ENCODE results near the gene UVSSA. TPM values are rescaled to one million over a fixed set of nuclear protein-coding genes. Genes with fewer than 3 reads are reported as not detected.

The UVSSA gene
- polyA plus RNA-seq, 12 donors = 4.9 to 21.4 (median 9.3) TPM; not detected in 1

DNA sequence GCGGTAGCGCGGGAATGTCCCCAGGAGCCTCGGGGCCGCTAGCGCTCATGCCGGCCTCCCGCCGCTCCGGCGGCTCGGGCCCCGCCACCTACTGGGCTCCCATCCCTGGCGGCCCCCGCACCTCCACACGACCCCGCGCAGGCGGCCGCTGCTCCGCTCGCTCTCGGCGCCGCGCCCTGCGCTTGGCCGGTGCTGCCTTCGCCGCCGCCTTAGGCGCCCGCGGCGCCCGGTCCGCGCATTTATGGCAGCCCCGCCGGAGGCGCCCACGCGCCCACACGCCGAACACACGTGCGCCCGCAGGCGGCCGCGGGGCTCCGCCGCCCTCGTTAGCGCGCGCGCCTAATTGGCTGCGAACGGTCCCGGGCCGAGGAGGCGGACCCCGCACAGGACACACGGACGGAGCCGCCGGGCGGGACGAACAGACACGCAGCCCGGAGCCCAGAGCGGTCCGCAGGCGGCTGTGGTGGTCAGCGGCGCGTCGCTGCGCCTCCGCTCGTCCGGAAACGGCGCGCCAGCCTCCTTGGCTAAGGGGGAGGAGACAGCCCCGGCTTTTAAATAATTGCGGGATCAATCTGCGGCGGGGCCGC is 59.5 kb downstream of the UVSSA start, which contains the start of gene NKX1-1:
TSS of gene NKX1-1 (minus strand) at position 49 of the 587 bp plus-strand sequence. CDS start at position 49, 0 bp downstream.
- no peak for DNase-seq

DNA sequence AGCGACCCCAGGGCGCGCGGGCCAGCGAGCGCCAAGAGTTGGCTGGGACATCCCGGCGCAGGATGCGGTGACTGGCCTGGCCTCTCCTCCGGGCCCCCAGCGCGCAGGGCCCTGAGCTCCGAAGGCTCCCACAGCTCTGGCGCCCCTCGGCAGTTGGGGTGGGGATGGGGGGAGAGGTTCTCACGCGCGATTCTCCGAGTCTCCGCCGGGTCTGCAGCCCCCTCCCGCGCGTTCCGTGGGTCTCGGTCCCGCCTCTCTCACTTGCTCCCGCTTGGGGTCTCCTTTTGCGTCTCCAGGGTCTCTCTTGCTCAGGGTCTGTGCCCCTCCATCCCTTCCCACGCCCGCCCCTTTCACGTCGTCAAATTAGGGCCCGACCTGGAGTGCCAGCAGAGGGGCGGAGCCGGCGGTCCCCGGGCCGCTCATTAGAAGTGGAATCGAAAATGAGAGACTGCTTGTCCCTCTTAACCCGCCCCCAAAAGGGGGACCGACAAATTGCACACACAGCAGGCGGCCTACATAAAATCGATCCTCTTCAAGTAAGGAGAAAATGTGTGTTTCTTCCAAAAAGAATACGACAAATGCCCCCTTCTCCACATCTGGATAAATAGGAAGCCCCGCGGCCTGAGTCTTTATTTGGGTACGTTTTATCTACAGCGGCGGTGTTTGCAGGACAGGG is 60.1 kb downstream of the UVSSA start:
- DNase-seq = no peak

DNA sequence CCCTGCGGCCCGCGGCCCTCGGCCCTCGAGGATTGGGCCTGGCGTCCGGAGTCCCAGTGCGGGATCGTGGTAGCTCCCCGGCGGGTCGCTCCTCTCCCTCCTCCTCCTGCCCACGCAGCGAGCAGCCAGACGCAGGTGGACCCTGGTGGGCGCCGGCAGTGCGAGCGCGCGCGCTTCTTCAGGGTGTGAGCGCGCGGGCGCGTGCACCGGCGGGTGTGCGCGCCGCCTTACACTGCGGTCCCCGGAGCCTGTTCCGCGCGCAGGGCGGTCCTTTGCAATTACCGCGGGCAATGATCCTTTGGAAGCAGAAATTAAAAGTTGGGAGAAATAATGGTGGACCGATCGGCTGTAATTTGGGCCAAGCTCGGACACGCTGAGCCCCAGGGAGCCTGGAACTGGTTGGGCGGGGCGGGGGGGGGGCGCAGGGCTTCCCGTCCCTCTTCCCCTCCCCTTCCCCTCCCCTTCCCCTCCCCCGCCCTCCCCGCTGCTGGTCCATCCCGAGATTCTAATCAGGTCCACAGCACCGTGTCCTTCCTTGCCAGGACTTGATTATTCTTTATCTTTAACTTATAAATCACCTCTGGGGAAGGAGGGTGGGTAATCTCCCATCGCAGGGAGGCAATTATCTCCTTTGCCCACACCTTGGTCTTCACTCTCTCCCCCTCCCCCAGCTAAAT is 60.8 kb downstream of the UVSSA start:
- no peak for DNase-seq

DNA sequence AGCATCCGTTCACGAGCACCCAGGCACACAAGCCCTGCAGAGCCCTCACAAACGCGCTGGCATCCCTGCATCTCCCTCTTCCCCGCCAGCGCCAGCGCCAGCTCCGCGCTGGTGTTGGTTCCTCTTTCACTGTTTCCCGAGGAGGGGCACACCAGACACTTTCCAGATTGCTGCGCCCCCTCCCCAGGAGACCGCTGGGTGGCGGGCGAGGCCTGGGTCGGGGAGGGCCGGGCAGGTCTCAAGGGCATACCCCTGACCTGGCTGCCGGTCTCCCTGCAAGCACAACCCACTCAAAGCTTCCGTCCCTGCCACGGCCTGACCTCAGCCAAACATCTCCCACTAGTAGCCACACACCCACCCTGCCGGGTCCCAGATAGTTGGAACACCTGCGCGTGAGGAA is 61.4 kb downstream of the UVSSA start:
- no peak for DNase-seq

DNA sequence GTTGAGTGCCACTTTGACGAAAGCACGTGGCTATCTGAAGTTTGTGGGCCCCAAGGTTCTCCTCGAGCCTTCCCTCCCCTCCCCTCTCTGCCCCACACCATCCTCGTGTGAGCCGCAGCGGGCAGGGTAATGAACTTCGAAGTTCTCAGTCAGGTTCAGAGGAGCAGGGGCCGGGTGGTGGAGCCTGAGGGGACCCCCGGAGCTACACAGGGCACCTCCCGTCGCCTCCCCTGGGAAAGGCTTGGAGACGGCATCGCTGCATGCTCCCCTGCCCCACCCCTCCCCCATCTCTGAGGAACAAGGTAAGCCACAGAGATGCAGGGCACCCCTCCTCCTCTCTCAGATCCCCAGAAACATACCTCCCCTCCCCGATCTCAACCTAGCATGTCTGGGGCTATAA is 62.1 kb downstream of the UVSSA start:
- DNase-seq = no peak

DNA sequence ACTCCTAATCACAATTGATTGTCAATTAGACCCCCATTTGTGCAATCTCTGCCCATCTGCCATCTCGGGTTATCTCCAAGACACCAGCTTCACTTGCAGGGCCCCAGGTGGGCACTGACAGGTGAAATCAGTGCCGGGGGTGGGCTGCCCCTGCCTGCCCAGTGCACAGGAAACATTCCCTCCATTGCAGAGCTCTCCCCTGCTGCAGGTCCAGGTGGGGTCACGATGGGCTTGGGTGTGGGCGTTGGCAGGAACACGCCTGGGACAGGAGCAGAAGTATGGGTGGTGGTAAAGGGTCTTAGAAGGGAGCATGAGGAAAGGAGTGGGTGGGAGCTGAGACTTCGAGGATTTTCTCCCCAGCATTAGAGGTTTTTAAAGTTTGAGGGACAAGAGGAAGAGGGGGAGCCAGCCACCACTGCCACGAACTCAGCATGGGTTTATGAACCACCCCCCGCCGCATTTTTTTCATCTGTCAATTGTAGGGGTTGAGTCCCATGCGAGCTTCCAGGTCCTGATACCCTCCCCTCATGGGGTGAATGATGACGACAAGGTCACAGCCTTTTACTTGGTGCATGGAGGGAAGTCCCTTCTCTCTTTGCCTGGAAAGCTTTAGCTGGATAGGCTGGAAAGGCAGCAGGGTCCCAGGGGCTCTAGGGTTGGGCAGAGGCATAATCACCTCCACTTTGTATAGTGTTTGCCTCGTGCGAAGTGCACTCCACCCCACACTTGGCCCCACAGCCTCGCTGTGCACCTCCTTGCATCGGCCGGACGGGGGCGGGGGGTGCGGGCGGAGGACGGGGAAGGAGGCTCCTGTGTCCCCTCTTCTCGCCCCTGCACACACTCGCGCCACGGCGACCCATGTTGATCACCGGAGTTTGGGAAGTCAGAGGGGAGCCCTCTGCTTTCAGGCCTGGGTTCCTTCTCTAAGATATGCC is 62.8 kb downstream of the UVSSA start:
- DNase-seq = no peak

DNA sequence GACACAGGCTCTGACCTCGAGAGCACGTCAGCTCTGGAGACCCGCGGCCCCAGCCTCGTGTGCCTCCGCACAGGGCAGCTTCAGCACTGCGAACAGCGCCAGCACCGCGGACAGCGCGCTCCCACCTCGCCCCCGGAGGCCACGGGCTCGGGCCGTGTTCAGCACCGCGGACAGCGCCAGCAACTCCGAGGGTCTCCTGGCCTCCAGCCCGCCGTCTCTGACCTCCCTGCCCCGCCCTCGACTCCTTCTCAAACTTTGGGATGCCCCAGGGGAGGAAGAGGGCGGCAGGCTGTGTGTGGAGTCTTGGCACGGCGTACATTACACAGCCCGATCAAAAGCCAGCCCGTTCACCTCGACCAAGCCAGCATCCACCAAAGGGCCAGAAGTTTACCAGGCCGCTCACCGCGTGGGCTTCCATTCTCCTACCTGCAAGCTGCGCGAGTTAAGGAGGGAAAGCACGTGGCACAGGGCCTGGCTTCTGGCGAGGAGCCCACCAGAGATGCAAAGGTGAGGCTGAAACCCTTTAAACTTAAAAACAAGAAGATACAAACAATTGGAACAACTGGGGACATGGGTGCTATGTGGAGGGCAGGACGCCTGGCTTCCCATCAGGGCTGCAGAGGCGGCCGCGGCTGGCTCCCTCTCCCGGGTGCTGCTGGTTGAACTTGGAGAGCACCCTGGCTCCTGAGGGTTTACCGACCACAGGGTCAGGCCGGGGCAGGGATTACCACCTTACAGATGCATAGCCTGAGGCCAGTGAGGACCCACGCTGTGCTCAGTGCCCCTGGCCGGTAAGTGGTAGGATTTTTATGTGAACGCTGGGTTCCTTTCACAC is 63.7 kb downstream of the UVSSA start:
- peak; percentile 78 for DNase-seq

DNA sequence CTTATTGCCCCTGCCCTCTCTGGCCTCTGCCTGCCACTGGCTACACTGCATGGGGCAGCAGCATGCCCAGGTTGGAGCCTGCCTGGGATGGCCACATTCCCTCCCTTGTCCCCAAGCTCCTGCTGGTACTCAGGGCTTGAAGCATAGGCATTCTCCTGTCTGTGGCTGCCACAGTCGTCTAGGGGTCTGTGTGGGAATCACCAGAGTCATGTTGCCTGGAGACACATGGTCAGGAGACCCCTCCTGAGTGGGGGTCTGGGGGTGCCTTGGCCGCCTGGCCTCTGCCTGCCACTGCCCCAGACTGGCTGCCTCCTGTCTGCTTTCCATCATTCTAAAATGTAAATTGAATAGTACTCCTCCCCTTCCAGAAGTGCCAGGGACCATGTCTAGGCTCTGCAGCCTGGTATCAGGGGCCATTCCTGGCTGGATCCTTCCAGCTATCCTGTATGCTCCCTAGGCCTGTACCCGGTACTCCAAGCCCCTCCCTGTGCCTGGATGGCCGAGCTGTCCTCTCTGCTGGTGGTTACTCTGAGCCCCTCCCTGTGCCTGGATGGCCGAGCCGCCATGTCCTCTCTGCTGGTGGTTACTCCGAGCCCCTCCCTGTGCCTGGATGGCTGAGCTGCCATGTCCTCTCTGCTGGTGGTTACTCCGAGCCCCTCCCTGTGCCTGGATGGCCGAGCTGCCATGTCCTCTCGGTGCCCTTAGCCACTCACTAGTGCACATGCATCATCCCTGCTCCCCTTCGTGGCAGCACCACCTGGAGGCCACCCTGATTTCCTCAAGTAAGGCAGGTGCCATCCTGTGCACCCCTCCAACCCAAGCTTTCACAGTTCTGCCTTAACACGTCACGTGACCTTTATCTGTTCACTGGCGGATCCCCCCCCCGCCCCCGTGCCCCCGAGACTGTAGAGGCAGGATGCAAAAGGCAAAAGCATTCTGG is 64.7 kb downstream of the UVSSA start:
- no peak for DNase-seq

DNA sequence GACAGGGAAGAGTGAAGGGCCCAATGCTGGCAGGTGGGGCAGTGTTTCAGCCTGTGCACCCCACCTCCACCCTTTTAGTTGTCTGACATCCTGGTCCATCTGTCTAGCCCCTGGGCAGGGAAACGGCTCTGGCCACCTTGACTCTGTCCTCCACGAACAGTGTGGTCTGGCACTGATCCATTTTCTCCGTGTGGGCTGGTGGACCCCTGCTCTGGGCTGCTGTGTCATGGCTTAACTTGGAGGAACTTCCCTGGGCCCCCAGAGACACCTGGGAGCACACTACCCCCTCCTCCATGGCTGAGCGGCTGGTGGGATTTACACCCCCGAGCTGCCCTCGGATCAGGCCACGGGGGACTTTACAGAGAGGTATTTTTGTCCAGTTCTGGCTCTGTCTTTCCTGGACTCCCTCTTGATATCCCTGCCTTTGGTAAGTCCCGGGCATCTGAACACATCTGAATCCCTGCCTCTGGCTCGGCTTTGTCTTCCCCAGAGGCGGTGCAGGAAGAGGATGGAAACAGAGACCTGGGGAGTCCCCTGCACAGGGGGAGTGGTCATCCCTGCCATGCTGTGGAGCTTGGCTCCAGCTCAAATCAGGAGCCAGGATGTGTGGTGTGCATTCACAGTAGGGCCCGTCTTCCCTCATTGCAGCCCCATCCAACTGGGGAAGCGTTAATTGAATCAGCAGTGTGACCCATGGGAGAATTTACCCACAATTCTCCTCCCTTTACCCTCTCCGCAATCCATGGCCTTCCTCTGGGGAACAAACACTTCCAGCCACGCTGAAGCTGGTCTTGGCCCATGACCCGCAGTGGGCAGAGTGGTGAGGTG is 65.6 kb downstream of the UVSSA start:
- no peak for DNase-seq

DNA sequence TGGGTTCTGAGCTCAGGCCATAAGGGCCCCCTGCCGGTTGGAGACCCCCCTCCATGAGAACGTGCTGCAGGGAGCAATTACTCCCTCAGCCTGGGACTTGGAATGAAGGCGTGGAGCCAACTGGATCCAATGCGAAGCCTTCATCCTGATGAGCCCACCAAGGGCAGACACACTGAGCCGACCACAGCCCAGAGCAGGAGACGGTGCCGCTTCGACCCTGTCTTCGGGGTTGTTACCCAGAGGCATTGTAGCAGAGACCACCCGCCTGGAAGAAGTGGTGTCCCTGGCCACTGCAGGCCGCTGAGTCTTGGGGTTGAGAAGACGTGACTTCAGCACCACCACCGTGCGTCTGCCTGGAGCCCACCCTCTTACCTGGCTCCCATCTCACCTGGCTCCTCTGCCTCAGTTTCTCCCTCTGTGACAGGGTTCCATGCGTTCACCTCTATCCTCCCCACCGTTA is 66.2 kb downstream of the UVSSA start:
- DNase-seq = no peak

DNA sequence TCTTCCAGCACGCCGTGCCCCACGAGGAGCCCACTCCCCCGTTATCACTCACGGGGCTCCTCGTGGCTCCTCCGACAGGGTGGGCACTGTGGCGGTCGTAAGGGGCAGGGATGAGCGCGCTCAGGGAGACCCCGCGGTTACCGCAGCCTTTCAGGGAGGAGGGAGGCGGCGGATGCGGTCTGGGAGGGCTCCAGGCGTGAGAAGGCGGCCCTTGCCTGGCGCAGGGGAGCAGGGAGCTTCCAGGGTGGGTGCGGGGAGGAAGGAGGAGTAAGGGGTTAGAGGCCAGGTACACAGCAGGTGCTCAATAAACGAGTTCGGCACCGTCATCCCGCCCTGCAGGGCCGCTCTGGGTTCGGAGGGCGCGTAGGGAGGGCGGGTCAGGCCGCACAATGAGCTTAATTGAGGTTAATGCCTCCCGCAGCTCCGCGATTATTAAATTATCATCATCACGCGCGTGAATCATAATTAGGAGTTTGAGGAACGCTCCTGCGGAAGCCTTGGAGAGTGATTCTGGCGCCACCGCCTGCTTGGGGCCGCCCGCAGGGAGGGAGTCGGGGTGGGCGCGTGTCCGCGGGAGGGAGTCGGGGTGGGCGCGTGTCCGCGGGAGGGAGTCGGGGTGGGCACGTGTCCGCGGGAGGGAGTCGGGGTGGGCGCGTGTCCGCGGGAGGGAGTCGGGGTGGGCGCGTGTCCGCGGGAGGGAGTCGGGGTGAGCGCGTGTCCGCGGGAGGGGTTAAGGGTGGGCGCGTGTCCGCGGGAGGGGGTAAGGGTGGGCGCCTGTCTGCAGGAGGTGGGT is 66.9 kb downstream of the UVSSA start:
- no peak for DNase-seq

DNA sequence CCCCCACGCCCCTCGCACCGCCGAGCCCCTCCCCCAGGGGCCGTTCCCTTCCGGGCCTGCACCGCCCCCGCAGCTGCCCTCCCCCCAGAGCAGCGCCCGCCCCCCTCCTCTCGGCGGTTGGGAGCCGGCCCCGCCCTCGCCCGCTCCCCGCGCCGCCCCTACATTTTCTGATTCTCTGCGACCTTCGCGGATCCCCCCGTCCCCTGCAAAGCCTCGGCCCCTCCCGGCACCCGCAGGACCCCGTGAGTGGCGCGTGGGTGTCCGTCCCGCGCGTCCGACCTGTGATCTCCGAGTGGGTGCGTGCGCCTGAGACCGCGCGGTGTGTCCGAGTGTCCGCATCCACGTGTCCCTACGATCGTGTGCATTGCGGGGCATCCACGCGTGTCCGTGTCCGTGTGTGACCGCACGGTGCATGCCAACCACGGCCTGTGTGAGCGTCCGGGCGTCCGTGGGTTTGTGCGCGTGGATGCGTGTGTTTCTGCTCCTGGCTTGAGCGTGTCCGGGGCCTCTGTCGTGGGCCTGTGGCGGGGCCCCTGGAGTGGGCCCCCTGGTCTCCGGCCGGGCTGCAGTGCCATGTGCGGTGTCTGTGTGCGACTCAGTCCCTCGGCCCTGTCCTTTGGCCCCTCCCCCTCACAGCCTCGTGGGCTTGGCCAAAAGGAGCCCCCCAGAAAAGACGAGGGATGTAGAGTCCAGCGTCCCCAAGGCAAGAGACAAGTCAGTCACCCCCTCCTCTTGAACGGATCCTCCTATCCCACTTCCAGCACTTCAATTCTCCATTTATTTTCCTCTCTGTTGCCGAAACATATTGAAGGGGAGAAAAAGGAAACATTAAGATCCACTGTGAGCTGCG is 68.0 kb downstream of the UVSSA start:
- DNase-seq = no peak

DNA sequence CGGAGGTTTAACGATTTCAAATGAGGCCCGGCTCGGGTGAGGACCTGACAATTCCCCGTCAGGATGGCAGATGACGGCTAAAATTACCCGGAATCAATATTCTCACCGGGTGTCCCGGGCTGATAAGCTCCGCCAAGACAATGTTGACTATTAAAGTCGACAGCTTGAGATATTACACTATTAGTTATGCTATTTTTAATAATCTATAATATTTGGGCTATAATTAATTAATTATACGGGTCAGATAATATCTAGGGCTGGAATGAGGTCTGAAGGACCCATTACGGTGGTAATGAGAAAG is 68.6 kb downstream of the UVSSA start:
- DNase-seq = no peak

DNA sequence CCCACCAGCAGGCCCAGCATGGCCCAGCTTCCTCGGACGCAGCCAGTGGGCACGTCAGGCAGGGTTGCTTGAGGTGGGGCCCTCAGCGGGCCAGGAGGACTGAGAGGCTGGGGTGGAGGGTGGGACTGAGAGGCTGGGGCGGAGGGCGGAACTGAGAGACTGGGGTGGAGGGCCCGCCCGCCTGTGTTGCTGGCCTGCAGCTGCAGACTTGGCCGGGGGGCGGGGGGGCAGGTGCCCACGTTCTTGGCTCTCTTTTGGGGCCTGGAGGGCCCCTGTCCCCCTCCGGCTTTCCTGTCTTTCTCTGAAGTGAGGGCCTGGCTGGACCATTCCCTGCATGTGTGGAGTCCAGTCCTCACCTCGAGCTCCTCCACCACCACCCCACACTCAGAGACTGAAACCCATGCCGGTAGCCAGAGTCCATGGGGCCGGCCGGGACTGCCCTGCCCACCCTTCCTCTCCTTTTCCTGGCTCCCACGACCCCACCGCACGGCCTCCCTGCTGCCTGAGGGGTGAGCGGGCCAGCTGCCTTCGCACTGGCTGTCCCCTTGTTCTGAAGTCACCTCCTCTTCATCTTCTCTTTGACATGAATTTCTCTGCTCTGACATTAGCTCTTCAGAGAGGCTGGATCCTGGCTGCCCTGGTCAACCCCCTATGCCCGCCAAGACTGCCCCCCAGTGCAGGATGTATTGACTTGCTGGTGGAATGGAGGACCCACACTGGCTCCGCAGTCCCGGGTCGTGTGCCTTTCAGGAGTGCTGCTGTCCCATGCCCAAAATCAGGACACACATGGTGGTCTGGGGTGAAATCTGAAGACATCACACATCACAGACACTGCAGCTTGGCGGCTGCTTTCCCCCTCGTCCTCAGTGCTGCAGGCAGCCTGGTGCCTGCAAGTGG is 69.3 kb downstream of the UVSSA start:
- DNase-seq = no peak

DNA sequence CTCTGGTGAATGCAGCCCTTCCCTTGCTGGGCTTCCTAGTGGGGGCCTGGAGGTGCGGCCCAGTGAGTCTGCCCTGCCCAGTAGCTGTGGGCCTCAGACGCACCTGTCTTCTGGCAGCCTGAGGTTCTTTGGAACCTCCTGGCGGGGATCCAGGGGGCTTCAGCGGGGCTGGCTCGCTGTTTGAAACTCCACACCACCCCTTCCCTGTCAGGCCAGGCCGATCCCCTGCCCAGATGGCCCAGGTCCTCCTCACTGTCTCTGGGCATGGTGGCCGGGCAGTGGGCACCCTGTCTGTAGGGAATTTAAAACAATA is 69.9 kb downstream of the UVSSA start:
- no peak for DNase-seq
